ENCODE measurements around the gene SPOP.
A peak's percentile ranks its signal among the peaks of the same experiment; 100 is the strongest.
"Not testable (repeated sequence)": the region's sequence is repeated elsewhere in the genome, so short reads cannot be mapped to it uniquely, and the experiment has no call there.

Gene SPOP

GRCh38 chr17:49677933-49678847 lies at the start of gene SPOP:
Gene SPOP, minus strand, starts transcription at chr17:49678097. Its CDS starts 55,287 bp downstream, at chr17:49622810.
- DNase-seq, result peak; percentile 98 to 99

- no peak for DNase-seq
Observed at GRCh38 chr17:49727380-49727779, 49.5 kb upstream of the SPOP start.

GRCh38 chr17:49725452-49726130 lies 47.7 kb upstream of the SPOP start:
- DNase-seq, result no peak

GRCh38 chr17:49724552-49724951 lies 46.7 kb upstream of the SPOP start:
- DNase-seq, result not testable (repeated sequence)

- DNase-seq, result no peak
Observed at GRCh38 chr17:49723423-49723822, 45.5 kb upstream of the SPOP start.

GRCh38 chr17:49722066-49722465 lies 44.2 kb upstream of the SPOP start:
- no peak for DNase-seq

- DNase-seq, result no peak
Observed at GRCh38 chr17:49717371-49717861, 39.5 kb upstream of the SPOP start.

GRCh38 chr17:49716668-49717364 lies 38.9 kb upstream of the SPOP start:
- DNase-seq, result no peak

- DNase-seq, result no peak
Observed at GRCh38 chr17:49715717-49716279, 37.9 kb upstream of the SPOP start.

- DNase-seq, result no peak
Observed at GRCh38 chr17:49715216-49715615, 37.3 kb upstream of the SPOP start.

GRCh38 chr17:49708515-49709183 lies 30.8 kb upstream of the SPOP start:
- DNase-seq, result peak; percentile 27 to 41

GRCh38 chr17:49707608-49708514 lies 30.0 kb upstream of the SPOP start, which contains the start of gene SLC35B1:
Gene SLC35B1, minus strand, starts transcription at chr17:49707964. Its CDS starts 131 bp downstream, at chr17:49707833.
- DNase-seq, result peak; percentile 98 to 99

- no peak for DNase-seq
Observed at GRCh38 chr17:49707246-49707607, 29.3 kb upstream of the SPOP start.

- no peak for DNase-seq
Observed at GRCh38 chr17:49705254-49705653, 27.4 kb upstream of the SPOP start.

- DNase-seq, result peak; percentile 39 to 62
Observed at GRCh38 chr17:49703557-49704277, 25.8 kb upstream of the SPOP start.

- DNase-seq, result no peak
Observed at GRCh38 chr17:49700960-49701359, 23.1 kb upstream of the SPOP start.

- no peak for DNase-seq
Observed at GRCh38 chr17:49699966-49700575, 22.2 kb upstream of the SPOP start.

- DNase-seq, result no peak
Observed at GRCh38 chr17:49698005-49698404, 20.1 kb upstream of the SPOP start.

- peak; percentile 92 to 98 for DNase-seq
Observed at GRCh38 chr17:49696233-49696761, 18.4 kb upstream of the SPOP start.

Data from inflammatory macrophage treated with lipopolysaccharide for 1 hour (primary cell).